Pancreas (tissue), 10 donors: Measurements from ENCODE around the gene TTC13. TPM values are rescaled to one million over a fixed set of nuclear protein-coding genes. Genes with fewer than 3 reads are reported as not detected.

ENCODE experiments used
- ATAC-seq, 4 donors: fragments of 200-7000 bp; cut with Tn5 transposase; one replicate each; pipeline versions ENCODE4 v1.8.0 to v1.9.1; 2020; ENCODE audit warnings: mild to moderate bottlenecking in 4 of 4, moderate library complexity in 4 of 4
- DNase-seq, 6 donors: peaks; one replicate each; pipeline ENCODE4 v3.0.0-alpha.2; 2020
- FAIRE-seq: peaks from 2 replicates; lab custom pipeline; 2012; peaks lifted over from hg19 to GRCh38; lab: Jason Lieb, UNC
- H3K27ac ChIP-seq, 4 donors: fragments of 200-600 bp; sonication (generic); 1 replicate in 3 of 4; 2 replicates in 1 of 4; pipeline versions ENCODE4 v1.5.0 to v1.8.0; 2020
- H3K27me3 ChIP-seq, 4 donors: fragments of 200-600 bp; one replicate each; pipeline ENCODE4 v1.8.0; 2021
- H3K36me3 ChIP-seq, 3 donors: fragments of 200-600 bp; sonication (generic) in 1 of 3; one replicate each; pipeline versions ENCODE4 v1.5.0 to v1.8.0; 2020 to 2021
- H3K4me1 ChIP-seq, 3 donors: fragments of 200-600 bp; one replicate each; pipeline ENCODE4 v1.8.0; 2021
- H3K4me3 ChIP-seq, 4 donors: fragments of 200-600 bp; sonication (generic) in 2 of 4; one replicate each; pipeline versions ENCODE4 v1.5.0 to v1.8.0; 2020 to 2021
- H3K9me3 ChIP-seq, 4 donors: fragments of 200-600 bp; one replicate each; pipeline ENCODE4 v1.8.0; 2021
- CTCF ChIP-seq, 4 donors: fragments of 200-600 bp; sonication (generic) in 3 of 4; IDR thresholded peaks; one replicate each; pipeline versions ENCODE4 v1.5.0 to v1.8.0; 2021; ENCODE audit warnings: antibody characterized with exemption in 4 of 4
- WGBS, 2 donors: extraction: QIAGEN DNeasy Blood & Tissue Kit; methylation state at CpG; one replicate each; pipeline ENCODE4 v1.1.7; 2013; 5-methylcytosine and 5-hydroxymethylcytosine counted together
- intact Hi-C, 3 donors: fragments of 100-400 bp; cut with DNase I; formaldehyde crosslinking; loops; one replicate each; pipeline versions ENCODE4 v1.11.1 to v1.14.2; 2022
- polyA plus RNA-seq, 2 donors: library from polyadenylated mRNA; stranded (reverse); fragments of 200-250 nt; gene quantifications; one replicate each; pipeline ENCODE4 v1.2.3, GENCODE V29; 2013
- total RNA-seq, 6 donors: library from RNA; stranded (reverse); fragmentation: NEBNext Ultra II Directional in 4 of 6; extraction: Animal tissue kit (Norgen Biotek cat#: 25700) in 4 of 6; gene quantifications; one replicate each; pipeline versions ENCODE4 v1.2.1 to v1.2.4, GENCODE V29; 2021 to 2023
- donor health status: healthy with polysubstance abuse.
- donor health status: DM: no; HTN: no; CAD: no; lungs with moderate emphysema.
- donor health status: DM: no; HTN: no; CAD: no.
- donor health status: control.
- donor health status: control.
- donor health status: Bipolar disorder and iron deficiency.
- donor health status: DM: yes; HTN: yes; CAD: no.
- donor health status: DM: no; HTN: no; CAD: no.
- donor health status: DM: no; HTN: no; CAD: no.
- donor health status: DM: yes; HTN: yes; CAD: no.

Gene TTC13
- total and polyA plus RNA-seq, 8 donors = 5.3 to 17.0 (median 8.8) TPM

- Histone ChIP-seq H3K9me3 (no peaks in the 10 kb centered on the region), H3K36me3 (no peaks in the 10 kb centered on the region), H3K27me3 (no peaks in the 10 kb centered on the region), H3K4me3 (no peak overlapping the region), H3K27ac (no peak overlapping the region), H3K4me1 (no peaks in the 10 kb centered on the region)
- FAIRE-seq = no peak
- intact Hi-C loops = no loop called here
- no peak for DNase-seq
- TF ChIP-seq CTCF (IDR thresholded peaks at IDR 0.05) = no peak
- ATAC-seq = no peak
- WGBS, 2 donors = 90 to 91% methylated on average over 8 of the region's 8 CpGs
These were observed 103.3 kb downstream of the TTC13 start for GRCh38 chr1:230875370-230875769.

GRCh38 chr1:230870916-230871315 is 107.7 kb downstream of the TTC13 start:
- intact Hi-C loops = no loop called here
- Histone ChIP-seq H3K4me1 (peaks cover 9 to 15% (median 10%) of the 10 kb centered on the region in 3 donors), H3K36me3 (no peaks in the 10 kb centered on the region), H3K9me3 (no peaks in the 10 kb centered on the region), H3K27ac (no peak overlapping the region), H3K4me3 (no peak overlapping the region), H3K27me3 (no peaks in the 10 kb centered on the region)
- FAIRE-seq (no peak), ATAC-seq (no peak), DNase-seq (no peak)
- WGBS, 2 donors = 91 to 97% methylated on average over 4 of the region's 4 CpGs
- TF ChIP-seq CTCF (IDR thresholded peaks at IDR 0.05) = no peak

GRCh38 chr1:230869500-230869899 is 109.2 kb downstream of the TTC13 start:
- FAIRE-seq = no peak
- H3K27me3 ChIP-seq = no peaks in the 10 kb centered on the region
- peak overlapping the region in 2 of 4 donors; percentile 95 to 96 for H3K27ac ChIP-seq
- no peak overlapping the region for H3K4me3 ChIP-seq
- ATAC-seq = no peak
- peaks cover 13 to 15% (median 15%) of the 10 kb centered on the region in 3 donors for H3K4me1 ChIP-seq
- DNase-seq = no peak
- WGBS, 2 donors = 81% methylated on average over 4 of the region's 4 CpGs
- H3K9me3 ChIP-seq = no peaks in the 10 kb centered on the region
- no peaks in the 10 kb centered on the region for H3K36me3 ChIP-seq
- no peak for TF ChIP-seq CTCF (IDR thresholded peaks at IDR 0.05)
- intact Hi-C loops = no loop called here

DNA sequence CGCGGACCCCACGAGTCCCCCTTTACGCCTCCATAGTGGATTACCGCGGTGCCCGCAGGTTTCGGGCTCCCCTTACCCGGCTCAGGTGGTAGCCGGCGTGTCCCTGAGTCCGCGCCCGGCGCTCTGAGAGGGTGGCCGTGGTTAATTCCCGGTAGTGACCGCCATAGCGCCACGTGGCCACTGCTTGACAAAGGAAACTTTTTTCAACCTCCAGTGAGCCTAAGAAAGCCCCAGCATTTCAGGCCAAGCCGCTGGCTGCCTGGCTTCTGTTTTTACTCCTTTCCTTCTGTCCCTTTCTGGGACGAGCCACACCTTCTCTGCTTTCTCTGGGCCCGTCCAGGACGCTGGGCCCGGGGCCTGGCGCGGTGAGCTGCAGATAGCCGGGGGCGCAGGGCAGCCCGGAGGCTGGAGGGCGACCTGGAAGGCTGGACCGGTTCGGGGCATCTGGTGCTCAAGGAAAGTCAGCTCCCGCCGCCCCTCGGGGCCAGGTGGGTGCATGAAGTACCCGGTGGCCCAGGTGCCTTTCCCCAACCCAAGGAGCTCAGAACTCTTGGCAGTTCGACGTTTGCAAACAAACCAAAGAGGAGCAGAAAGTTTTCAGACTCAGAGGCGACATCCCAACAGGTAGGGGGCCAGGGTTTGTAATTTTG is 109.8 kb downstream of the TTC13 start:
- peaks cover 18 to 19% (median 19%) of the 10 kb centered on the region in 3 donors for H3K4me1 ChIP-seq
- DNase-seq (peak; percentile 77 to 88 (median 81)), FAIRE-seq (no peak), ATAC-seq (peak; percentile 75 to 85 (median 82))
- H3K36me3 ChIP-seq = no peaks in the 10 kb centered on the region
- H3K27ac ChIP-seq = peak overlapping the region; percentile 78 to 96 (median 91)
- 10 to 11% methylated on average over 40 of the region's 40 CpGs for WGBS, 2 donors
- peak overlapping the region; percentile 74 to 91 (median 84) for H3K4me3 ChIP-seq
- H3K27me3 ChIP-seq = no peaks in the 10 kb centered on the region
- intact Hi-C loops = no loop called here
- TF ChIP-seq CTCF (IDR thresholded peaks at IDR 0.05) = no peak
- no peaks in the 10 kb centered on the region for H3K9me3 ChIP-seq
